WTC11 (cell line): Measurements from ENCODE around the gene PTPRG. TPM values are rescaled to one million over a fixed set of nuclear protein-coding genes. Genes with fewer than 3 reads are reported as not detected.

Experiments
- ATAC-seq: fragments of 200-7000 bp; cut with Tn5 transposase; 2 replicates; pipeline ENCODE4 v1.10.0; 2021; ENCODE audit warnings: mild to moderate bottlenecking, moderate library complexity
- CTCF ChIA-PET: fragments of 300-600 bp; sonication (Branson Sonifier 250); formaldehyde crosslinking; loops from one replicate; lab custom pipeline; 2021; ENCODE audit warnings: antibody characterized with exemption; lab: Charles Lee
- POLR2A ChIA-PET: fragments of 350-600 bp; sonication (Branson Sonifier 250); formaldehyde crosslinking; loops from one replicate; lab custom pipeline; 2021; ENCODE audit warnings: antibody characterized with exemption; lab: Charles Lee
- DNase-seq: peaks from one replicate; pipeline ENCODE4 v3.0.0; 2021; ENCODE audit warnings: low spot score
- H3K27ac Mint-ChIP-seq: 2 replicates; pipeline ENCODE4 v1.8.0; 2021; ENCODE audit warnings: mixed read lengths
- H3K27me3 Mint-ChIP-seq: 2 replicates; pipeline ENCODE4 v1.8.0; 2021; ENCODE audit warnings: low read depth, mild to moderate bottlenecking, moderate library complexity, mixed read lengths
- H3K36me3 Mint-ChIP-seq: 2 replicates; pipeline ENCODE4 v1.8.0; 2021; ENCODE audit warnings: mixed read lengths
- H3K4me1 Mint-ChIP-seq: 2 replicates; pipeline ENCODE4 v1.8.0; 2022; ENCODE audit warnings: mixed read lengths
- H3K4me3 Mint-ChIP-seq: 2 replicates; pipeline ENCODE4 v1.8.0; 2021; ENCODE audit warnings: mild to moderate bottlenecking, moderate library complexity, mixed read lengths
- H3K9me3 Mint-ChIP-seq: 2 replicates; pipeline ENCODE4 v1.8.0; 2021; ENCODE audit warnings: mixed read lengths
- ARID4B ChIP-seq: sonication (generic); formaldehyde crosslinking; IDR thresholded peaks from 2 replicates; pipeline ENCODE4 v1.8.0; 2023; ENCODE audit warnings: missing genetic modification reagents, mild to moderate bottlenecking, borderline replicate concordance
- CBFB ChIP-seq: sonication (generic); formaldehyde crosslinking; IDR thresholded peaks from 2 replicates; pipeline ENCODE4 v1.8.1; 2022; ENCODE audit warnings: mild to moderate bottlenecking, low read depth, missing genetic modification reagents
- CREM ChIP-seq: sonication (generic); formaldehyde crosslinking; IDR thresholded peaks from 2 replicates; pipeline ENCODE4 v1.8.1; 2022; ENCODE audit warnings: mild to moderate bottlenecking, missing genetic modification reagents, moderate library complexity
- ELF4 ChIP-seq: sonication (generic); formaldehyde crosslinking; IDR thresholded peaks from 2 replicates; pipeline ENCODE4 v1.8.1; 2022; ENCODE audit warnings: low read depth, mild to moderate bottlenecking, moderate library complexity, missing genetic modification reagents
- EMX1 ChIP-seq: fragments of 250-450 bp; sonication (Bioruptor Pico); IDR thresholded peaks from 2 replicates; pipeline ENCODE4 v1.8.0; 2021; ENCODE audit warnings: mild to moderate bottlenecking
- GRHL2 ChIP-seq: fragments of 250-450 bp; sonication (Bioruptor Pico); IDR thresholded peaks from 2 replicates; pipeline ENCODE4 v1.8.0; 2022; ENCODE audit warnings: mild to moderate bottlenecking, moderate library complexity; ENCODE audit not compliant: insufficient replicate concordance, severe bottlenecking
- HMGA2 ChIP-seq: fragments of 250-450 bp; sonication (Bioruptor Pico); IDR thresholded peaks from 2 replicates; pipeline ENCODE4 v1.4.0; 2021; ENCODE audit warnings: mild to moderate bottlenecking, moderate library complexity
- IRF1 ChIP-seq: sonication (generic); formaldehyde crosslinking; IDR thresholded peaks from 2 replicates; pipeline ENCODE4 v1.8.0; 2023; ENCODE audit warnings: missing genetic modification reagents
- KAT7 ChIP-seq: sonication (generic); formaldehyde crosslinking; IDR thresholded peaks from 2 replicates; pipeline ENCODE4 v1.8.1; 2023; ENCODE audit warnings: missing genetic modification reagents, mild to moderate bottlenecking, borderline replicate concordance
- MYBL2 ChIP-seq: sonication (generic); formaldehyde crosslinking; IDR thresholded peaks from 2 replicates; pipeline ENCODE4 v1.8.1; 2023; ENCODE audit warnings: mild to moderate bottlenecking, moderate library complexity, missing genetic modification reagents
- NFYB ChIP-seq: sonication (generic); formaldehyde crosslinking; conservative IDR thresholded peaks from 2 replicates; pipeline ENCODE4 v1.8.0; 2022; ENCODE audit warnings: low read depth, missing genetic modification reagents
- NR1H2 ChIP-seq: sonication (generic); formaldehyde crosslinking; IDR thresholded peaks from 2 replicates; pipeline ENCODE4 v1.9.0; 2021; ENCODE audit warnings: mild to moderate bottlenecking, moderate library complexity, missing genetic modification reagents
- RELA ChIP-seq: sonication (generic); formaldehyde crosslinking; IDR thresholded peaks from 2 replicates; pipeline ENCODE4 v1.8.1; 2022; ENCODE audit warnings: missing genetic modification reagents, mild to moderate bottlenecking, borderline replicate concordance
- STAT6 ChIP-seq: sonication (generic); formaldehyde crosslinking; conservative IDR thresholded peaks from 2 replicates; pipeline ENCODE4 v1.8.1; 2023; ENCODE audit warnings: mild to moderate bottlenecking, low read depth, missing genetic modification reagents, moderate library complexity
- ZNF219 ChIP-seq: sonication (generic); formaldehyde crosslinking; IDR thresholded peaks from 2 replicates; pipeline ENCODE4 v1.8.0; 2023; ENCODE audit warnings: missing genetic modification reagents, mild to moderate bottlenecking, borderline replicate concordance
- total RNA-seq: library from RNA; stranded (reverse); gene quantifications from 3 replicates; pipeline ENCODE4 v1.2.3, GENCODE V29; 2021
- TF ChIP-seq, protein P1 (sequence below): sonication (generic); formaldehyde crosslinking; IDR thresholded peaks from 2 replicates; pipeline ENCODE4 v1.8.1; 2023; ENCODE audit warnings: mild to moderate bottlenecking, missing genetic modification reagents, moderate library complexity
- TF ChIP-seq, protein P2 (sequence below): sonication (generic); formaldehyde crosslinking; IDR thresholded peaks from 2 replicates; pipeline ENCODE4 v1.8.0; 2022; ENCODE audit warnings: missing genetic modification reagents

The PTPRG gene
- total RNA-seq, 1 experiment from 2014 or later: 106 TPM

DNA sequence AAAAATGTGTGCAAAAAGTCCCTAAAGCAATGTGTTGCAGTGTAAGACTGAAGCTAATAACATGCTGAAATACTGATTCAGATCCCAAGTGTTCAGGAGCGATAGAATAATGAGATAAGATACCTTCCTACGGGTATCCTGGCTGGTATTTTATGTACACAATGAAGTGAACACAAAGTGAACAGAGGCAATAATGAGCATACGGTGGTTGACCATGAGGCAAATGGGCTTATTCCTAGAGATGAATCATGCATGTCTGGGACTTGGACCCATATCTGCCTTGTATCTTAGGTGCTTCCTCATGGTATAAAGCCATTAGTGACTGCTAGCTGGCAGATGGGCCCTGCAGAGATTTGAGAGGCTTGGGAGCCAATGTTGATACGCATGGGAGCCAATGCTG is 21.5 kb downstream of the PTPRG start:
- CTCF ChIA-PET: no interaction called here
- POLR2A ChIA-PET: no interaction called here

GRCh38 chr3:61583890-61584875 is 22.8 kb downstream of the PTPRG start:
- H3K4me3 Mint-ChIP-seq: no peak overlapping the region
- ATAC-seq: no peak

More for the DNA sequence above, 21.5 kb downstream of the PTPRG start:
- Mint-ChIP-seq H3K4me3 (no peak overlapping the region), H3K4me1 (peaks cover 77% of the 10 kb centered on the region), H3K27me3 (no peaks in the 10 kb centered on the region), H3K27ac (no peak overlapping the region), H3K9me3 (no peaks in the 10 kb centered on the region), H3K36me3 (peaks cover 8% of the 10 kb centered on the region)
- no peak for TF ChIP-seq NR1H2
- no peak for DNase-seq
- no peak for ATAC-seq

GRCh38 chr3:61589856-61590255 is 28.5 kb downstream of the PTPRG start:
- peaks cover 57% of the 10 kb centered on the region for H3K4me1 Mint-ChIP-seq
- ATAC-seq: no peak
- H3K4me3 Mint-ChIP-seq: no peak overlapping the region
- ChIA-PET POLR2A (interaction anchor here (0.7 kb wide), 1 partner anchor 135 kb away, joined by 3 read pairs; no protein-coding TSS in a partner anchor), CTCF (interaction anchor here (1.0 kb wide), 1 partner anchor 26 kb away, joined by 3 read pairs; no protein-coding TSS in a partner anchor)
- H3K36me3 Mint-ChIP-seq: peaks cover 14% of the 10 kb centered on the region
- H3K27me3 Mint-ChIP-seq: no peaks in the 10 kb centered on the region
- no peak overlapping the region; the same call in 1 of the 2 replicates for H3K27ac Mint-ChIP-seq
- DNase-seq: no peak
- H3K9me3 Mint-ChIP-seq: peaks cover 4% of the 10 kb centered on the region; the same call in 1 of the 2 replicates
- no peak for TF ChIP-seq STAT6 (CRISPR knock-in tag)
- no peak for TF ChIP-seq HMGA2
- TF ChIP-seq ARID4B (CRISPR knock-in tag): no peak
- TF ChIP-seq CREM (CRISPR knock-in tag): no peak
- no peak for TF ChIP-seq NFYB
- TF ChIP-seq, protein P1, sequence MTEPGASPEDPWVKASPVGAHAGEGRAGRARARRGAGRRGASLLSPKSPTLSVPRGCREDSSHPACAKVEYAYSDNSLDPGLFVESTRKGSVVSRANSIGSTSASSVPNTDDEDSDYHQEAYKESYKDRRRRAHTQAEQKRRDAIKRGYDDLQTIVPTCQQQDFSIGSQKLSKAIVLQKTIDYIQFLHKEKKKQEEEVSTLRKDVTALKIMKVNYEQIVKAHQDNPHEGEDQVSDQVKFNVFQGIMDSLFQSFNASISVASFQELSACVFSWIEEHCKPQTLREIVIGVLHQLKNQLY (CRISPR knock-in tag): no peak

More at GRCh38 chr3:61583890-61584875, 22.8 kb downstream of the PTPRG start:
- DNase-seq: no peak
- Mint-ChIP-seq H3K9me3 (no peaks in the 10 kb centered on the region), H3K27ac (peak overlapping the region; percentile 61), H3K4me1 (peaks cover 64% of the 10 kb centered on the region), H3K36me3 (peaks cover 11% of the 10 kb centered on the region), H3K27me3 (no peaks in the 10 kb centered on the region)
- no peak for TF ChIP-seq CBFB (CRISPR knock-in tag)
- no peak for TF ChIP-seq IRF1 (CRISPR knock-in tag)
- no peak for TF ChIP-seq KAT7
- no peak for TF ChIP-seq EMX1 (CRISPR knock-in tag)
- no peak for TF ChIP-seq GRHL2 (CRISPR knock-in tag)
- no peak for TF ChIP-seq ELF4
- no peak for TF ChIP-seq RELA (CRISPR knock-in tag)
- TF ChIP-seq, protein P2, sequence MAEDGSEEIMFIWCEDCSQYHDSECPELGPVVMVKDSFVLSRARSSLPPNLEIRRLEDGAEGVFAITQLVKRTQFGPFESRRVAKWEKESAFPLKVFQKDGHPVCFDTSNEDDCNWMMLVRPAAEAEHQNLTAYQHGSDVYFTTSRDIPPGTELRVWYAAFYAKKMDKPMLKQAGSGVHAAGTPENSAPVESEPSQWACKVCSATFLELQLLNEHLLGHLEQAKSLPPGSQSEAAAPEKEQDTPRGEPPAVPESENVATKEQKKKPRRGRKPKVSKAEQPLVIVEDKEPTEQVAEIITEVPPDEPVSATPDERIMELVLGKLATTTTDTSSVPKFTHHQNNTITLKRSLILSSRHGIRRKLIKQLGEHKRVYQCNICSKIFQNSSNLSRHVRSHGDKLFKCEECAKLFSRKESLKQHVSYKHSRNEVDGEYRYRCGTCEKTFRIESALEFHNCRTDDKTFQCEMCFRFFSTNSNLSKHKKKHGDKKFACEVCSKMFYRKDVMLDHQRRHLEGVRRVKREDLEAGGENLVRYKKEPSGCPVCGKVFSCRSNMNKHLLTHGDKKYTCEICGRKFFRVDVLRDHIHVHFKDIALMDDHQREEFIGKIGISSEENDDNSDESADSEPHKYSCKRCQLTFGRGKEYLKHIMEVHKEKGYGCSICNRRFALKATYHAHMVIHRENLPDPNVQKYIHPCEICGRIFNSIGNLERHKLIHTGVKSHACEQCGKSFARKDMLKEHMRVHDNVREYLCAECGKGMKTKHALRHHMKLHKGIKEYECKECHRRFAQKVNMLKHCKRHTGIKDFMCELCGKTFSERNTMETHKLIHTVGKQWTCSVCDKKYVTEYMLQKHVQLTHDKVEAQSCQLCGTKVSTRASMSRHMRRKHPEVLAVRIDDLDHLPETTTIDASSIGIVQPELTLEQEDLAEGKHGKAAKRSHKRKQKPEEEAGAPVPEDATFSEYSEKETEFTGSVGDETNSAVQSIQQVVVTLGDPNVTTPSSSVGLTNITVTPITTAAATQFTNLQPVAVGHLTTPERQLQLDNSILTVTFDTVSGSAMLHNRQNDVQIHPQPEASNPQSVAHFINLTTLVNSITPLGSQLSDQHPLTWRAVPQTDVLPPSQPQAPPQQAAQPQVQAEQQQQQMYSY (CRISPR knock-in tag): no peak
- TF ChIP-seq MYBL2 (CRISPR knock-in tag): no peak
- TF ChIP-seq, protein P1 (CRISPR knock-in tag): no peak
- TF ChIP-seq ZNF219 (CRISPR knock-in tag): no peak
- ChIA-PET POLR2A (interaction anchor here (0.6 to 0.9 kb wide), 3 partner anchors 9 to 361 kb away, joined by 3 to 8 read pairs (median 4); no protein-coding TSS in a partner anchor), CTCF (interaction anchor here (1.0 kb wide), 1 partner anchor 10 kb away, joined by 3 read pairs; no protein-coding TSS in a partner anchor)
